GM12873 (cell line): ENCODE results near the gene THAP2.

Experiments
- CTCF ChIP-seq: IDR thresholded peaks from 2 replicates; pipeline ENCODE4 v1.5.1; 2012; ENCODE audit warnings: low read depth, mild to moderate bottlenecking, moderate library complexity, low read length, control low read depth; ENCODE audit not compliant: insufficient read depth; ENCODE audit errors: missing control alignments

THAP2 gene

GRCh38 chr12:71682466-71682865 is 18.4 kb downstream of the THAP2 start:
- no peak for TF ChIP-seq CTCF

- TF ChIP-seq CTCF: no peak
Observed at GRCh38 chr12:71683633-71684032, 19.5 kb downstream of the THAP2 start.

- TF ChIP-seq CTCF: no peak
Observed at GRCh38 chr12:71684081-71684480, 20.0 kb downstream of the THAP2 start.

GRCh38 chr12:71685312-71685906 is 21.3 kb downstream of the THAP2 start:
- TF ChIP-seq CTCF: no peak

GRCh38 chr12:71685914-71686657 is 22.0 kb downstream of the THAP2 start, which contains the start of gene TMEM19:
TMEM19 (plus strand) TSS chr12:71686082; CDS start chr12:71686681, 599 bp downstream.
- TF ChIP-seq CTCF: peak; percentile 29

GRCh38 chr12:71686658-71687025 is 22.5 kb downstream of the THAP2 start:
- TF ChIP-seq CTCF: no peak

- TF ChIP-seq CTCF: no peak
Observed at GRCh38 chr12:71688961-71689570, 25.0 kb downstream of the THAP2 start.
